ENCODE measurements around the gene SLC2A3. TPM values are rescaled to one million over a fixed set of nuclear protein-coding genes. Genes with fewer than 3 reads are reported as not detected.
"Not testable (repeated sequence)": the region's sequence is repeated elsewhere in the genome, so short reads cannot be mapped to it uniquely, and the experiment has no call there.

SLC2A3 gene
- total RNA-seq, 1 experiment from 2014 or later = 32.5 TPM

DNA sequence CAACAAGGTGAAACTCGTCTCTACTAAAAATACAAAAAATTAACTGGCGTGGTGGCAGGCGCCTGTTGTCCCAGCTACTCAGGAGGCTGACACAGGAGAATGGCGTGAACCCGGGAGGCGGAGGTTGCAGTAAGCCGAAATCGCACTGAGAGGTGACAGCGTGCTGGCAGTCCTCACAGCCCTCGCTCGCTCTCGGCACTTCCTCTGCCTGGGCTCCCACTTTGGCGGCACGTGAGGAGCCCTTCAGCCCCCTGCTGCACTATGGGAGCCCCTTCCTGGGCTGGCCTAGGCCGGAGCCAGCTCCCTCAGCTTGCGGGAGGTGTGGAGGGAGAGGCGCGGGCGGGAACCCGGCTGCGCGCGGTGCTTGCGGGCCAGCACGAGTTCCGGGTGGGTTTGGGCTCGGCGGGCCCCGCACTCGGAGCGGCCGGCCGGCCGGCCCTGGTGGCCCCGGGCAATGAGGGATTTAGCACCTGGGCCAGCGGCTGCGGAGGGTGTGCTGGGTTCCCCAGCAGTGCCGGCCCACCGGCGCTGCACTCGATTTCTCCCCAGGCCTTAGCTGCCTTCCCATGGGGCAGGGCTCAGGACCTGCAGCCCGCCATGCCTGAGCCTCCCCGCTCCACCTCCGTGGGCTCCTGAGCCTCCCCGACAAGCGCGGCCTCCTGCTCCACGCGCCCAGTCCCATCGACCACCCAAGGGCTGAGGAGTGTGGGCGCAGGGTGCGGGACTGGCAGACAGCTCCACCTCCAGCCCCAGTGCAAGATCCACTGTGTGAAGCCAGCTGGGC is 54.8 kb downstream of the SLC2A3 start:
- DNase-seq (ENCODE audit: low spot score); in situ Hi-C loops (cut with HindIII; ENCODE audit: low sequenced_read_pairs): not testable (repeated sequence)

DNA sequence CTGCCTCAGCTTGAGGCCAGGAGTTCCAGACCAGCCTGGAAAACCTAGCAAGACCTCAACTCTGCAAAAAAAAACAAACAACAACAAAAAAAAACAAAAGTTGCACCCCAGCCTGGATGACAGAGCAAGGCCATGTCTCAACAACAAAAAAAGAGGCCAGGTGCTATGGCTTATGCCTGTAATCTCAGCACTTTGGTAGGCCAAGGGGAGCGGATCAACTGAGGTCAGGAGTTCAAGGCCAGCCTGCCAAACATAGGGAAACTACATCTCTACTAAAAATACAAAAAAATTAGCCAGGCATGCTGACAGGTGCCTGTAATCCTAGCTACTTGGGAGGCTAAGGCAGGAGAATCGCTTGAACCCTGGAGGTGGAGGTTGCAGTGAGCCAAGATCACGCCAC is 56.7 kb downstream of the SLC2A3 start:
- in situ Hi-C loops (cut with HindIII; ENCODE audit: low sequenced_read_pairs) = no loop called here
- no peak for DNase-seq (ENCODE audit: low spot score)

DNA sequence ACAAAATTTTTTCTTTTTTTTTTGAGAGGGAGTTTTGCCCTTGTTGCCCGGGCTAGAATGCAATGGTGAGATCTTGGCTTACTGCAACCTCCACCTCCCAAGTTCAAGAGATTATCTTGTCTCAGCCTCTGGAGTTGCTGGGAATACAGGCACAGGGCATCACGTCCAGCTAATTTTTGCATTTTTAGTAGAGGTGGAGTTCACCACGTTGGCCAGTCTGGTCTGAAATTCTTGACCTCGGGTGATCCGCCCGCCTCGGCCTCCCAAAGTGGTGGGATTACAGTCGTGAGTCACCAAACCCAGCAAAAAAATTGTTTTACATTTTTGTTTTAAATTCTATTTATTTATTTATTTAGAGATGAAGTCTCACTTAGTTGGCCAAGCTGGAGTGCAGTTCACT is 58.6 kb downstream of the SLC2A3 start:
- in situ Hi-C loops (cut with HindIII; ENCODE audit: low sequenced_read_pairs) = no loop called here
- DNase-seq (ENCODE audit: low spot score) = no peak

DNA sequence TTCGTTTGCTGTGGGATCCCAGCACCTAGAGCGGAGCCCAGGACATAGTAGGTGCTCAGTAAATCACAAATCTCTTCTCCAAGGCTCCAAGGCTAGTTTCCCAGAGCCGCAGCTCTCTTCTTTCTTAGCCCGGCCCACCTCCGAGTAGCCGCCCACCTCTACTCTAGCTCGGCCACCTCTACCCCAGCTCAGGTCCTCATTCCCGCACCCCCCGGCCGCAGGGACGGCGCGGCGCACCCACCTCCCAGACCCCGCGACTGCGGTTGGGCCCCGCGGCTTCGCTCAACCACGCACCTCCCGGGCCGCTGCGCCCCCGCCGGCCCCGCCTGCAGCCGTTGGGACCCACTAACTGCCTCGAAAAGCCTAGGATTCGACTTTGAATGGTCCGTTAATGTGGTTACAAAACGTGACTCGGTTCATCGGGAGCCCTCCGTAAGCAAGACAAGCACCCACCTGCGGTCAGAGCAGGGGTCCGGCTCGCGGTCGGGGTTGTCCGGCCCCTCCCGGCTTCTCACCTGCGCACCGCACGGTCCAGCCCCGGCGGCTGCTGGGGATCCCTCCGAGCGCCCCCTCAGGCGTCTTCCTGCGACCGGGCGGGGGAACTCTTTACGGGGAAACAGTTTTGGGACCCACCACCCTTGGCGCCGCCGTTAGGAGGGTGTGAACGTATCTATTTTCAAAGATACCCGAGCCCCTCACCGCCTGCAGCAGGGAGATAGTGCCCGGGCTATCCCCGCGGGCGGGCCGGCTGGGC is 63.2 kb downstream of the SLC2A3 start, which contains the start of gene SLC2A14:
Gene SLC2A14, minus strand, starts transcription at position 350 of the 754 bp plus-strand sequence. CDS start 3,035 bp downstream, outside the sequence.
- in situ Hi-C loops (cut with HindIII; ENCODE audit: low sequenced_read_pairs) = no loop called here
- DNase-seq (ENCODE audit: low spot score) = no peak

DNA sequence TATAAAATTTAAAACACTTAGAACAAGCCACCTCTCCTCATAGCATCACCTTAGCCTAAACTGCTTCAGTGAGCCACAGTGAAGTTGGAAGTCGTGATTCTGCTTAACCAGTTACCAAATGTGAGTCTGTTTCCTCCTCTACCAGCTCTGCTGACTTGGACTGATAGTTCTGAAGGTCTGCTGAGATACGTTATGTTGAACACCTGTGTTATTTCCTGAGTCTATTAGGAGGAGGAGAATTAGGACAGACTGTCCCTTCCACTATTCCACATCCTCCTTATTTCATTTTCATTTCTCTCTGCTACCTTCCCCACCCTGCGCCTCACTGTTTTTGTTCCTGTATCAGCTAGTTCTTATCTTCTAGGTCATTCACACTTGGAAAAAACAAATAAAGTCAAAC is 65.7 kb downstream of the SLC2A3 start:
- no peak for DNase-seq (ENCODE audit: low spot score)
- in situ Hi-C loops (cut with HindIII; ENCODE audit: low sequenced_read_pairs) = no loop called here

Other genes with a start within 250 kb of the SLC2A3 start
- not detected in 2 replicates for gene GDF3, start 240.4 kb downstream of the SLC2A3 start, total RNA-seq (2014; rRNA removed; shearing (Covaris generic))
- gene DPPA3, start 224.8 kb downstream of the SLC2A3 start, total RNA-seq (2014; rRNA removed; shearing (Covaris generic)) = not detected in 2 replicates
- gene CLEC4C, start 188.8 kb downstream of the SLC2A3 start, total RNA-seq (2014; rRNA removed; shearing (Covaris generic)) = not detected in 2 replicates
- not detected in 2 replicates for gene NANOGNB, start 171.0 kb downstream of the SLC2A3 start, total RNA-seq (2014; rRNA removed; shearing (Covaris generic))
- not detected in 2 replicates for gene NANOG, start 146.8 kb downstream of the SLC2A3 start, total RNA-seq (2014; rRNA removed; shearing (Covaris generic))
- gene SLC2A14, start 63.3 kb downstream of the SLC2A3 start, total RNA-seq (2014; rRNA removed; shearing (Covaris generic)) = not detected in 2 replicates
- gene FOXJ2, start 96.5 kb upstream of the SLC2A3 start, total RNA-seq (2014; rRNA removed; shearing (Covaris generic)) = 3.4 and 8.1 TPM in 2 replicates
- not detected in 2 replicates for gene C3AR1, start 130.2 kb upstream of the SLC2A3 start, total RNA-seq (2014; rRNA removed; shearing (Covaris generic))
- 30.6 and 35.1 TPM in 2 replicates for gene NECAP1, start 146.1 kb upstream of the SLC2A3 start, total RNA-seq (2014; rRNA removed; shearing (Covaris generic))
- not detected in 2 replicates for gene CLEC4A, start 187.4 kb upstream of the SLC2A3 start, total RNA-seq (2014; rRNA removed; shearing (Covaris generic))
- not detected in 2 replicates for gene ZNF705A, start 220.8 kb upstream of the SLC2A3 start, total RNA-seq (2014; rRNA removed; shearing (Covaris generic))

Data from G401 (cell line).